Loucy (cell line): ENCODE results near the gene AGO3.

Experiments used
- EZH2phosphoT487 ChIP-seq: fragments of 200-600 bp; IDR thresholded peaks from 2 replicates; pipeline ENCODE4 v1.6.1; 2018; ENCODE audit warnings: antibody characterized with exemption, mild to moderate bottlenecking, moderate library complexity, borderline replicate concordance
- TF ChIP-seq, protein P1 (sequence below): fragments of 200-600 bp; sonication (generic); conservative IDR thresholded peaks from 2 replicates; pipeline ENCODE4 v1.5.1; 2014; ENCODE audit warnings: mild to moderate bottlenecking, antibody characterized with exemption, low read length

- TF ChIP-seq, protein P1, sequence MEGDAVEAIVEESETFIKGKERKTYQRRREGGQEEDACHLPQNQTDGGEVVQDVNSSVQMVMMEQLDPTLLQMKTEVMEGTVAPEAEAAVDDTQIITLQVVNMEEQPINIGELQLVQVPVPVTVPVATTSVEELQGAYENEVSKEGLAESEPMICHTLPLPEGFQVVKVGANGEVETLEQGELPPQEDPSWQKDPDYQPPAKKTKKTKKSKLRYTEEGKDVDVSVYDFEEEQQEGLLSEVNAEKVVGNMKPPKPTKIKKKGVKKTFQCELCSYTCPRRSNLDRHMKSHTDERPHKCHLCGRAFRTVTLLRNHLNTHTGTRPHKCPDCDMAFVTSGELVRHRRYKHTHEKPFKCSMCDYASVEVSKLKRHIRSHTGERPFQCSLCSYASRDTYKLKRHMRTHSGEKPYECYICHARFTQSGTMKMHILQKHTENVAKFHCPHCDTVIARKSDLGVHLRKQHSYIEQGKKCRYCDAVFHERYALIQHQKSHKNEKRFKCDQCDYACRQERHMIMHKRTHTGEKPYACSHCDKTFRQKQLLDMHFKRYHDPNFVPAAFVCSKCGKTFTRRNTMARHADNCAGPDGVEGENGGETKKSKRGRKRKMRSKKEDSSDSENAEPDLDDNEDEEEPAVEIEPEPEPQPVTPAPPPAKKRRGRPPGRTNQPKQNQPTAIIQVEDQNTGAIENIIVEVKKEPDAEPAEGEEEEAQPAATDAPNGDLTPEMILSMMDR, result no peak
- TF ChIP-seq EZH2phosphoT487, result no peak
Observed at GRCh38 chr1:35971601-35972000, 40.7 kb downstream of the AGO3 start.
